ENCODE data around the gene CARD10. TPM values are rescaled to one million over a fixed set of nuclear protein-coding genes. Genes with fewer than 3 reads are reported as not detected.

Gene CARD10
- total RNA-seq, 1 experiment from 2014 or later, result 50.4 TPM

DNA sequence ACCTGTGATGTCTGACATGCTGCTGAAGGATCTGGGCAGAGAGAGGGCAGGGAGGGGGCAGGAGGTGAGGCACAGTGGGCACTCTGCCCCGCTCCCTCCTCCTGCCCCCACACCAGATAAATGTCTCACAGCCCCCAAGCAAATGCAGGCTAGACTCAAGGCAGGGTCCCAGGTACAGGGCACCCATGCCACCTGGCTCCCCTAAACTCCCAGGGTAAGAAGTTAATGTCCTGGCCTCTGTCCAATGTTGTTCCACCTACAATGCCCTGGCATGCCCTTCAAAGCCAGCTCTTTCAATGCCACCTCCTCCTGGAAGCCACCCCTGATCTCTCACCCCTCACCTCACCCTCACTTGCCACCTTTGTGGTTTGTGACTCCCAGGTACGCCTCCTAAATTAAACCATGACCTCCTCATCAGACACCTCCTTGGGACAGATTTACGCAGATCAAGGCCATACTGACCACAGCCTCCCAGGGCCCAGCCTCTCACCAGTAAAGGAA, 16.0 kb downstream of the CARD10 start:
- no peak for DNase-seq (ENCODE audit: low spot score)

DNA sequence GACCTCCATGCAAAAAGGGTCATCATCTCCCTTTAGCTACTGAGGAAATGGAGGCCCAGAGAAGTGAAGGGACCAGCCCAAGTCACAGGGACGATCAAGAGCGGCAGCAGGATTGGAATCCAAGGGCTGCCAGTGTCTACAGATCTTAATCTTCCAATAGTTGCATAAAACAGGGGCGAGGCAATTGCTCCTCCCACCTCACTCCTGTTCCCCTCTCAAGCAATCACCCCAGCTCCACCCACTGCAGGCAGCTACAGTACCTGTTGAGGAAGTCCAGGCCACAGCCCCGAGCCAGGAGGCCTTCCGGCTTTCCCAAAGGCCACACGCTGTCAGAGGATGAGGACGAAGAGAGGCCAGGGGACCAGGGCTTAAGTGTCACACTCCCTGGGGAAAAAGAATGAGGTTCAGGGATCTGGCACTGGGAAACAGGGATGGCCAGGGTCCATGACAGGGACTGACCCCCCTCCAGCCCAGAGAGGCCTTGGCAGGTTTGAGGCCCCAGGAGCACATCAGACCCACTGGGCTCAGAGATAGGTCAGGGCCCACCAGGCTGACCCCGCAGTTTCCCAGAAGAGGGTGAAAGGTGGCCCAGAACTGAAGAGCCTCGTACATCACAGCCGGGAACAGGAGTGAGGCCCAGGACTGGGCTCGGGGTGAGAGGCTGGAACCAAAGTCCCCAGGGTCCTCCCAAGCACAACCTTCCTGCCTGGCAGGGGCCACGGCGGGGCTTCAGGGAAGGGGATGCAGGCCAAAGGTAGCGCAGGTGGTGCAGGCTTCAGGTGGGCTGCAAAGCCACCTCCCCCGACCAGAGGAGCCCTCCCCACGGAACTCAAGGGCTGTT, 16.7 kb downstream of the CARD10 start:
- peak; percentile 93 for DNase-seq (ENCODE audit: low spot score)

DNA sequence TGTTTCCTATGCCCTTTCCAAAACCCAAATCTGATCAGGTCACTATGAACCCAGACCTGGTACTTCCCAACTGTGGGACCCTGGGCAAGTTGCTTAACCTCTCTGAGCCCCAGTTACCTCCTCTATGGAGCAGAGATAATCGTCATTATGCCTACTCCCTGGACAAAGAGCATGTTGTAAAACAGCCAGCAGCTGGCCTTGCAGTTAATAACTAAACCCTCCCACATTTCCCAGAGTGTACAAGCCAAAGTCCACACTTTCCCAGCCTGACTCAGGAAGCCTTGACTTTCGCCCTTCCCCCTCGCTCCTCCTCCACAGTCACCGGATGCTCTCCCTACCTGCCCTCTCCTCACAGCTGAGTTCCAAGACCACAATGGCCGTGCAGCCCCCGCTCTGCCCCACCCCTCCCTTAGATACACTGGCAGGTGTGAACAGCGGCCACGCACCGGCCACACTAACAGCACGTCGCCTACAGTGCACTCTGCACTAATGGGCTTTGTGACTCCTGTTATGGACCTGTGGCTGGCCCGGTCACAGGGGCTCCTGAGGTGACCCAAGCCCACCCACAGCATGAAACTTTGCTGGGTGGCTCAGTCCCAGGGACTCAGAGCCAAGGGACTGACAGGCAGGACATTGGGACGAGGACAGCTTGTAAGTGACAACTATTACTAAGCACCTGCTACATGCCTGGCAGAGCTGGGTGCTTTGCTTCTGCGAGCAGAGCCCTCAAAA, 17.4 kb downstream of the CARD10 start:
- DNase-seq (ENCODE audit: low spot score), result peak; percentile 96

DNA sequence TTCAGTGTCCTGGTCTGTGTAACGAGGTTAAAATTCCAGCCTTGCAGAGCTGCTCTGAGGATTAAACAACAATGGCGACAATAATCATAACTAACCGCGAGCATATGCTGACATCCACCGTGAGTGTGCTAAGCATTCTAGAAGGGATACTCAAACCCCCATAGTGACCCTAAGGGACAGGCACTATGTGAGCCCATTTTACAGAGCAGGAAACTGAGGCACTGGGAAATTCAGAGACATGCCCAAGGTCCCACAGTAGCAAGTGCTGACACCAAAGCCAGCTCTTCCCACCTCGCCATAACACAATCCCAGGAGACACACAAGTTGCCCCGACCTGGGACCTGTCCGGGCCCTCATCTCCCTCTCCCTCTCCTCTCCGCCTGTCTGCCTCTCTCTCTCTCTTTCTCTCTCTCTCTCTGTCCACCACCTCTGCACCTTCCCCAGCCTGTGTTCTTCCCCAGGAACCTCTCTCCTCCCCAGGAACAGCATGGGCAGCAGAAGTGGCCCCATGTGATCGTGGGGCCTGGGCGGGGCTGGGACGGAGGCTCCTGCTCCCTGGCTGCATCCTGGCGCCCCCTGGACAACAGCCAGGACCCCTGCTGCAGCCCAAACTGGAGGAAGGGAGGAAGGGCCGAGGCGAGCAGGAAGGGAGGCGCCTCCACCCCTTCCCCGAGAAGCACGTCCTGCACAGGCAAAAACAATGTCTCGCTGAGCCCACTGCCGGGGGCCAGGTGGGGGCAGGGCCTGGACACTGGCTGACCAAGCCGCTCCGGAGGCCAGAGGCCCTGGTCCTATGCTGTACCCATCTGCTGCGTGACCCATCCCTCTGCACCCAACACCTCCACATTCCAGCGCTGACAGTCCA, 18.2 kb downstream of the CARD10 start:
- DNase-seq (ENCODE audit: low spot score), result no peak

DNA sequence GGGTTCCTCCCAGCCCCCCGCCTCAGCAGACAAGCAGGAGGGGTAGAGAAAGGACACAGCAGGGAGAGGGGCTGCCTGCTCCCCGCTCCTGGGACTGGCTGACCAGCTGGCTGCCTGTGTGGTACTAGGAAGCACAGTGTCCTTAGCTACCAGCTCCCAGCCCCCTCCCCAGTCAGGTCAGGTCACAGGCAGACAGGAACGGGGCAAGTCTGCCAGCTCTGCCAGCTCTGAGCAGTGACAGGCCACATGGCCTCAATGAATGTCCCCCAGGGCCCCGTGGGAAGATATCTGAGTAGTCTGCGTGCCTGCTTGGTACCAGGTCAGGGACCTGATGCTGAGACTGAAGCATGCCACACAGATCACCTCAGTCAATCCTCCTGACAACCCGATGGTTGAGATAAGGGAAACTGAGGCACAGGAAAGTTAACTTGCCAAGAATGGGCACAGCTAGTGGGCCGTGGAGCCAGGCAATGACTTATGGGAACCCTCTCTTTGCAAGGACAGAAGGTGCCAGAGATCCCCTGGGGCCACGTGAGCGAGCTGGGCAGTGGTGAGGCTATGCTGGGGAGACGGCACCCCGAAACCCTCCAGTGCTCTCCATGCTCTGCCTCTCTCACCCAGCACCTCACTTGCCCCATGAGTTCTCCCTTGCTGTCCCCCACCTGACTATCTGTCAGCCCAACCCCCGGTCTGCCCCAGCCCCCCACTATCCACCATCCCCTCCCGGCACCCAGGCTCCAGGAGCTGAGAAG, 19.2 kb downstream of the CARD10 start:
- no peak for DNase-seq (ENCODE audit: low spot score)

DNA sequence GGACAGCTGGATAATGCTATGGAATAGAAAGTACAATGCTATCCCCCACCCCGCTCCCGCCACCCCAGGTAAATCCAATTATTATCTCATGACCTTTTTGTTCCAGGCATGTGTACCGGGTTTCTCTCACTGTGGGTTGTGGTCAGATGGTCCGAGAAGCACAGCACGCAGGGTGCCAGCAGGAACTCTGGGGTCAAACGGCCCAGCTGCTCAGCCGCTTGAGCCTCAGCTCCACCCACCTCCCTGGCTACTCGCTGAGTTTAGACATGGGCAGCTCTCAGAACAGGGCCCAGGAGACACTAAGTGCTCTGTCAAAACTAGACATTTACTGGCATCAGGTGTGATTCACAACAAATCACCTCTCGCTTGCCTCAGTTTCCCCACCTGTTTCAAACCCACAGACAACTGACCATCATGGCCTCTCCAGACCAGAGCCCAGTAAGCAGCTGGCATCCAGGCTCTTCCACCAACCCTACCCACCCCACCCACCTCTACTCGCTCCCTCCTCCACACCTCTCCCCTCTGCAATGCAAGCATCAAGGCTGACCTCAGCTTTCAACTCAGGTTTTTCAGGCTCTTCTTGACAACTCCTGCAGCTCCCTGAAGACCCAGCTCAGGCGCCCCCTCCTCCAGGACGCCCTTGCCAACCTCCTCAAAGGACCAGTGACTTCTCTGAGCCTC, 20.0 kb downstream of the CARD10 start:
- no peak for DNase-seq (ENCODE audit: low spot score)

DNA sequence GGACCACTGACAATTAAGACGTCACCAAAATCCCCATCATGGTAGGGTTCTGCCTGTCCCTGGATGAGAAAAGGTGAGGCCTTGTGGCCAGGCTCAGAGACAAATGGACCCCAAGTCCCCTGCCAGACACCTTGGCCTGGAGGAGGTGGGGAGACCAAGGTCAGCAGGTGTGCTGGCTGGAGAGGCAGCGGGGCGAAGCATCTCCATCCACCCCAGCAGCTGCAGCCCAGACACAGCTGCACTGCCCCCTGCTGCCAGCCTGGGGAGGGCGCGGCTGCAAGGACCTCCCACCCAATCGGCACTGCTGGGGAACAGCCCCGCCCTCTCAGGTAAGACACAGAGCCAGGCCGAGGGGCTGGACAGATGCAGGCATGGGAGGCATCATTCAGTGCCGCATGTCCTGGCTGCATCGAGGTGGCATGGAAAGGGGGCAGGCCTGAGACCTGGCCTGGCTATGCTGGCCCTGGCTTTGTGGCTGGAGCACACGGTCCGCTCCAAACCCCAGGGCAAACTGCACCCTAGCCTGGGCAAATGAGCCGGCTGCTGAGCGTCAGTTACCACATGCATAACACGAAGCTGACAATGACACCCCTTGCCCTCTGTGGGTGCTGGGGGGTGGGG, 20.8 kb downstream of the CARD10 start:
- peak; percentile 61 for DNase-seq (ENCODE audit: low spot score)

DNA sequence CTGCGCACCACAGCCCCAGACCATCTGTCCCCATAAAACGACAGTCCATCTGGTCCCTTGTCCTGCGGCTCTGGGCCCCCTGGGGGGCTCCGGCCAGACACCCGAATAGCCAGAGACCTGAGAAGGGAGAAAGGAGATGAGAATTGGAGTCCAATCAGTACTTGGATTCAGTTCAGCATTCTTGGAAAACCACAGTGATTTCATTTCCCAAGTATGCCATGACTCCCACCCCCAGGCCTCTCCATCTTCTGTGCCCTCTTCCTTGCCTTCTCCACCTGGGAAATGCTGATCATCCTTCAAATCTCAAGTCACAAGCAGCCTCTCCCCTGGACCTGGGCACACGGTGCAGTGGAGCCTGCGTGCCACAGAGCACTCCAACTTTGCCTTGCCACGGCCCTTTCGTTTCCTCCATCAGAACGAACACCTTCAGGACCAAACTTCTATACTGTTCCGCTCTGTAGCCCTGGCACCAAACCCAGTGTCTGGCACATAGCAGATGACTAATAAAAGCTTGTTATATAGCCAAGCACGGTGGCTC, 22.1 kb downstream of the CARD10 start:
- DNase-seq (ENCODE audit: low spot score), result no peak

DNA sequence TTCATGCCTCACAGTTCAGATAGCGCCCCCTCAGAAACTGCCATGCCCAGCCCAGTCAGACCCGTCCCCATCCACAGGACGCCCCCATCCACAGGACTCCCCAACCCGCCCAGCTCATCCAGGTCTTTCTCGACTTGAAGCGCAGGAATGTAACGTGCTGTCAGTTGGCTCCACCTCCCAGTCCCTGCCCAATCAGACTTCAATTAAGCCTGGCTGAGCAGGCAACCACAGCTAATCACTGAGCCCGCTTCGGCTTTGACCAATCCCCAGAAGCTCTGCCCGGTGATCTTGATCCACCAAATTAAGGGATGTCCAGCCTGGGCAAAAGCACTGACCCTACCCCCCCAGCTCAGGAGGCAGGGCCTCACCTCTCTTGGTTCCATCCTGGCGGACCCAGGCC, 22.6 kb downstream of the CARD10 start:
- DNase-seq (ENCODE audit: low spot score), result no peak

DNA sequence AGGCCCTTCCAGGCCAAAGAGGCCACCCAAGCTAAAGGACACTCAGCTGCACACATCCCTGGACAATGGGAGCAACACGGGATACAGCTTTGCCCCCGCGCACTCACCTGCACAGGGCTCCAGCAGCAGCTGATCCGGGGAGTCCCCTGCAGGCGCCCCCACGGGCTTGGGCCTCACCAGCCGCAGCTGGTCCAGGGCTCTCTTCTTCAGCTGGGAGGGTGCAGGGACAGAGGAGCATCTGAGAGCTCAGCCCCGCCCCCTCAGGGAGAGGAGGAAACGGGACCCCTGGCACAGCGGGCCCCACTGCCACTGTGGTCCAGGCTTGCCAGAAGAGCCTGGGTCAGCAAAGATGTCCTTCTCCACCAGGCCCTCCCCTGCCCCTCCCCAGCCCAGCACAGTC, 25.2 kb downstream of the CARD10 start:
- DNase-seq (ENCODE audit: low spot score), result no peak

DNA sequence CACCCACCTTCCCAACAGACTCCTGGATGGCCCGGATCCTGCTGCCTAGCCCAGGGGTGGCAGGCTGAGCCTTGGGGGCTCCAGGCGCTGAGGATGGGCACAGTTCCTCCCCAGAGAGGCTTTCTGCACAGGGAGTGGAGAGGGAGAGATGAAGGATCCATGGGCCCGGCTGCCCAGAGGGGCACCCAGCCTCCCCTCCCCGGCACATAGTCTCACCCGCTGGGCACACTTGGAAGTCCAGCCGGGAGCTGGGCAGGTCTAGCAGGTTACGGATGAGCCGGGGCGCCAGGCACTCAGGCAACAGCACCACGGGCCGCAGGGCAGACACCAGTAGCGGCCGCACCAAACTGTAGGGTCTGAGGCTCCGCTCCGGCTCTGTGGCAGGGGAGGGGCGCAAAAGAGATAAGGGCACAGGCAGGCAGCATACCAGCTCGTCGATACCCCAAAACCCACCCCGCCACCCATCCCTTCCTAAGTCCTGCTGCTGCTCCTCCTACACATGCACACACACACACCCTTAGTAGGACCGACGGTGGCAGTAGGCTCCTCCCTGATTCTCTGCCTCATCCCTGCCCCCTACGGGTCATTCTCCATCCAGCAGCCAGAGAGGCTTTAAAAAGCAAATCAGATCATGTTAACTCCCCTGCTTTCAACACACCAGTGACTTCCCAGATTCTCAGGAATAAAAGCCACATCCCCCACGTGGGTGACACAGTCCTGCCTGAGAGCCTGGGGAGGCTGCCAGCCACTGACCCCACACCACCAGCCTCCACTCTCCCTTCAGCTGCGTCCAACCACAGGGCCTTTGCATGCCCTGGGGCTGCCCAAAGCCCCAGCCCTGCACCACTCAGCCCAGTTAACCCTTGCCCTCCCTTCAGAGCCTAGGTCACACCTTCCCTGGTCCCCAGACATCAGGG, 26.5 kb downstream of the CARD10 start:
- DNase-seq (ENCODE audit: low spot score), result peak; percentile 37

DNA sequence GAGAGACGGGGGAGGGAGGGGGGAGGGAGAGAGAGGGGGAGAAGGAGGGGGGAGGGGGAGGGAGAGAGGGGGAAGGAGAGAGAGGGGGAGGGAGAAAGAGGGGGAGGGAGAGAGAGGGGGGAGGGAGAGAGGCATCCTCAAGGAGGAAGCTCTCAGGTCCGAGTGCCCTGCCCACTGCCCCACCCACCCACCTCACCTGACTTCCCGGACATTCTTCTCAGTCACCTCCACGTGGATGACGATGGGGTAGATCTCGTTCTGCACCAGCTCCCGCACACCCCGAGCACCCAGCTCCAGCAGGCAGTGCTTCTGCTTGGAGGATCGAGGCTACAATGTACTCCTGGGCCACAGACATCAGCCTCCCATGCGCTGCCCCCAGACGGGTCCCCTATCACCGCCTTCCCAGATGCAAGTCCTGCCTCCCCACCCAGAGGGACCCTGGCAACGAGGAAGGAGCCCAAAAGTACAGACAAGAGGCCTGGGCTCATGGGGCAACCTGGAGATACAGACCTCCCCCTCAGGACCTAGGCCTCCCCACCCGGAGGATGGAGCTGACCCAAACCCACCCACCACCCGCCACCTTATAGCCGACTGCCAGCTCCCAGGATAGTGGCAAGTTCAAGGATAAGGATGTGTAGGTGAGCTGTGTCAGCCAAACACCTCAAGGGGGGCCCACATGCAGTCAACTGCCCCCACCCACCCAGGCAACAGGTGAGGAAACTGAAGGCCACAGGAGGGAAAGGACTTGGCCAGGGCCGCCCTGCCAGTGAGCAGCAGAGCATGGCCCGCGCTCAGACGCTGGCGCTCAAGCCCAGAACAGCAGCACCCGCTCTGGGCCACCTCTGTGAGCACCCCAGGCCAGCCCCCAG, 27.4 kb downstream of the CARD10 start:
- no peak for DNase-seq (ENCODE audit: low spot score)

DNA sequence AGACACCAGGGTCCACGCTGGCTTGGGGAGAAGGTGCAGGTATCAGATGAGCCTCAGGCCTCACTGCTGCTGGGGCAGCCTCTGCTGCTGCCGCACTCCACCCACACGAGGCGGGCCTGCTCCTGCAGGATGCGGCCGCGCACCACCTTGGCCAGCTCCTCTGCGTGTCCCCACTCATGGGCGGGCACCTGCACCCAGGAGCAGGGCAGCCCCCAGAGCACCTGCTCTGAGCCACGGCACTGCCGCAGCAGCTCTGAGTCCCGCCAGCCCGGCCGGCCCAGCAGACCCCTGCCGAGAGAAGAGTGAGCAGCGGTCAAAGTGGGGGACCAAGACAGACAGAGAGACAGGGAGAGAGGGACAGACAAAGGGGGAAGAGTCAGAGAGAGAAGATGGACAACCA, 28.1 kb downstream of the CARD10 start:
- no peak for DNase-seq (ENCODE audit: low spot score)

DNA sequence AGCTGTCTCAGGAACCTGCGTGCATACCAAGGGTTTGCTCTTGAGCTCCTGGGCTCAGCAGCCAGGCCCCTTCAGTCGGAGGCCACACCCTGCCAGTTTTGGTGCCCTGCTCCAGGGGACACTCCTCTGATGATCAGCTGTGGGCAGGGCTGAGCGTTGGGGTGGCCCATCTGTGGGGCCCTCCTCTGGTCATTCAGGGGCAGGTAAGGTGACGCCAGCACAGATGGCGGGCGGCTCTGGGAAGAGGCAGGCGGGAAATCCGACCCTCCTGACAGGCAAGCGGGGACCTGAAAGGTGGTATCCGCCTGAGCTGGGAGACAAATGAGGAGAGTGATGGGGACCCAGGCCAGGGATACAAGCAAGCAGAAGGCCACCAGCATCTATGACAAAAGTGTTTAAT, 29.2 kb downstream of the CARD10 start:
- no peak for DNase-seq (ENCODE audit: low spot score)

DNA sequence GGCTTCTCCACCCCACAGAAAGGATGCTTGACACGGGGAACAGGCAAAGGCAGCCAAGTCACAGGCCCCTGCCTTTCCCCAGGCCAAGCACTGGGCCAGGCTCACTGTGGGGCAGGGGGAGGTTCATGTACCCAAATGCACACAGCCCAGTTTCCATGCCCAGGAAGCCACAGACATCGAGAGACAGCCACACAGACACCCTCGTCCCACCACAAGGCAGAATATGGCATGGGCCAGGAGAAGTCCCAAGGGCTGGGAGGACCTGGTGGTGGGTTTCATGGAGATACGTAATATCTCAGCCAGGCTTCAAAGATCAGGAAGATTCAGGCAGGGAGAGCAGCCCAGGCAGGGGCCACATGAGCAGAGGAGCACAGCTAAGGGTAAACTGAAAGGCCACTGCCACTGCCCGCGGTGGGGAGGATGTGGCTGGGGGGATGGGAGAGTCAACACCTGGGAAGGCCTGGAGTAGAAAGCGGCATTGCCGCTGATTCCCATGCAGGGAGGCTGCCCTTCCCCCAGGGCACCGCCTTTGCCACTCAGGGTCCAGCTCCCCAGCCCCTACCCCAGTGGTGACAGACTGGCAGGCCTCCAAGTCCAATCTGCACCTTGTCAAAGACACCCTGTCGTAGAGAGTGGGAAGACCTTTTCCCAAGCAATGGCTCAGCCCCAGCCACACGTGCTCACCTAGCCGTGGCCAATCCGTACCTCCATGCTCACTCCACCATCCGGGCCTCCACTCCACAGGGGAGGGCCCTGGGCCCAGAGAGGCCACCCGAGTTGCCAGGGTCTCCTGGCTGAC, 30.7 kb downstream of the CARD10 start:
- no peak for DNase-seq (ENCODE audit: low spot score)

DNA sequence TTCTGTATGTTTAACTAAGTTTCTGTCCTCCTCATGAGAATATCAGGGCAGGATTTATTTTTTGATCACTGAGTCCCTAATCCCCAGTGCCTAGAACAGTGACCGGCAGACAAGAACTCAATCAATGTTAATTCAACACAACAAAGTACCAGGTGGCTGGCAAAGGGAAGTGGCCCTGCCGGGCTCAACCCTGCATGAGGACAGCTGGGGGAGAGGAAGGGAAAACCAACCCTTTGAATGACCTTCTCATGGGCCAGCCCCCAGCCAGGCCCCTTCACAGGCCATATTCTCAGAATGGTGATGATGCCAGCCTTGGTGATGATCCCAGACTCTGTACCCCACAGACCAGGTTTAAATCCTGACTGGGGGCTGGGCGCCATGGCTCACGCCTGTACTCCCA, 31.6 kb downstream of the CARD10 start:
- no peak for DNase-seq (ENCODE audit: low spot score)

DNA sequence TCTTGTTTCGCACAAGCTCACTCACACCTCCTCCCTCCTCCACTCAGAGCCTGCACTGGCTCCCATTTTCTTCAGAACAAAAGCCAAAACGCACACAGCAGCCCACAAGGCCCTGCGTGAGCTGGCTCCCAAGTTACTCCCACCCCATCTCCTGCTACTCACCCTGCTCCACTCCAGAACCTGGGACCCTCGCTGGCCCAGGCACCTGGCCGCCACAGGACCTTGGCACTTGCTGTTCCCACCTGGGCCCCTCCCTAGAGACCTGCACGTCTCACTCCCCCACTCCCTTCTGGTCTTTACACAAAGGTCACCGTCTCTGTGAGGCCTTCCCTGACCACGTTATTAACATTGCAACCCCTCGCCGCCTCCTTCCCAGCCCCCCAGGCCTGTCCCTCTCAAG, 32.1 kb downstream of the CARD10 start:
- DNase-seq (ENCODE audit: low spot score), result no peak
